NB4 (cell line): ENCODE results near the gene CDC14B.

Source experiments
- CTCF ChIP-seq: IDR thresholded peaks from one replicate; pipeline ENCODE4 v1.5.1; 2012; ENCODE audit warnings: low read depth, low read length
- POLR2A ChIP-seq: IDR thresholded peaks from 2 replicates; pipeline ENCODE4 v1.6.1; 2011; ENCODE audit warnings: mild to moderate bottlenecking; ENCODE audit not compliant: insufficient read length; ENCODE audit errors: extremely low read depth

GRCh38 chr9:96522366-96522765 lies 97.3 kb downstream of the CDC14B start:
- TF ChIP-seq POLR2A (no peak), CTCF (no peak)
